HG02973 (cell line): ENCODE measurements around the gene CYP46A1.
"Not testable (repeated sequence)": the region's sequence is repeated elsewhere in the genome, so short reads cannot be mapped to it uniquely, and the experiment has no call there.

Experiments used
- ATAC-seq: cut with Tn5 transposase; IDR thresholded peaks from one replicate; pipeline ENCODE4 v1.9.1; 2021; ENCODE audit warnings: moderate library complexity; ENCODE audit not compliant: unreplicated experiment

The CYP46A1 gene

DNA sequence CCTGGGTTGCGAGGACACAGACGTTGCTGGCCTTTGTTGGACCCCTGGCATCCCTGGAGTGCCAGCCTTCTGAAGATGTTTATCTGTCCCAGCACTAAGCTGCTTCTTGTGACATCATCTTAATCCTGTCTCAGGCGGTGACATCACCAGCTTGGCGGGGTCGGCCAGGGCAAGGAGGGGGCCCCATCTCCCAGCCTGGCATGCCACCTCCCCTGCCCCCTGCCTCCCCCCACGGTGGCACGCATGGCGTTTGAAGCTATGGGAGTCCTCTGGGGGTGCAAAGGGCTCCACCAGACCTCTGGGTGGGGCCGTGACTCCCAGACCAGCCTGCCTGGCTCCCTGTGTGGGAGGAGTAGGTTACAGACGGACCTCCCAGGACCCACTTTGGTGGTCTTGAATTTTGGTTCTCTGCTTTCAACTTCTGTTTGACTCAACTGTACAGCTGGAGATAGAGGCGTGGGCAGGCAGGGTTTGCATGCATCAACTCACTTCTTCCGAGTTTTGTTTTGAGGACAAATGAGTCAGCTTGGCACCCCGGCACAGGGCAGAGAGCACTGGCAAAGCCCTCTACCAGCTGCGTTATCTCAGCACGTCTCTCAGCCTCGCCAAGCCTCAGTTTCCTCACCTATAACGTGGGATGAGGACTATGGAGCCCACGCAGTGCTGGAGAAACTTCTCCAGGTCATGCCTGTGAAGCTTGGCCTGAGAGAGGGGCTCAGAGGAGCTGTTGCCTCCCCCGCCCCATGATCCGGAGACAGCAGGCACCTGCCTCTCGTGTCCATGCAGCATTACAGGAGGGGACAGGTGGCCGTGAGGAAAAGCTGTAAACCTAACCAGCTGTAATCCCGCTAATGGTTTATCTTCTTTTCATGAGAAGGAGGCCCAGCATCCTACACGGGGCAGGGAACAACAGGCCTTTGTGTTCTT is 70.3 kb downstream of the CYP46A1 start:
- ATAC-seq, result no peak

- ATAC-seq, result no peak
Observed at GRCh38 chr14:99755068-99755405, 70.9 kb downstream of the CYP46A1 start.

- no peak for ATAC-seq
Observed at GRCh38 chr14:99755629-99756603, 71.8 kb downstream of the CYP46A1 start.

GRCh38 chr14:99756796-99757195 is 72.7 kb downstream of the CYP46A1 start:
- no peak for ATAC-seq

GRCh38 chr14:99757331-99758070 is 73.4 kb downstream of the CYP46A1 start:
- no peak for ATAC-seq

DNA sequence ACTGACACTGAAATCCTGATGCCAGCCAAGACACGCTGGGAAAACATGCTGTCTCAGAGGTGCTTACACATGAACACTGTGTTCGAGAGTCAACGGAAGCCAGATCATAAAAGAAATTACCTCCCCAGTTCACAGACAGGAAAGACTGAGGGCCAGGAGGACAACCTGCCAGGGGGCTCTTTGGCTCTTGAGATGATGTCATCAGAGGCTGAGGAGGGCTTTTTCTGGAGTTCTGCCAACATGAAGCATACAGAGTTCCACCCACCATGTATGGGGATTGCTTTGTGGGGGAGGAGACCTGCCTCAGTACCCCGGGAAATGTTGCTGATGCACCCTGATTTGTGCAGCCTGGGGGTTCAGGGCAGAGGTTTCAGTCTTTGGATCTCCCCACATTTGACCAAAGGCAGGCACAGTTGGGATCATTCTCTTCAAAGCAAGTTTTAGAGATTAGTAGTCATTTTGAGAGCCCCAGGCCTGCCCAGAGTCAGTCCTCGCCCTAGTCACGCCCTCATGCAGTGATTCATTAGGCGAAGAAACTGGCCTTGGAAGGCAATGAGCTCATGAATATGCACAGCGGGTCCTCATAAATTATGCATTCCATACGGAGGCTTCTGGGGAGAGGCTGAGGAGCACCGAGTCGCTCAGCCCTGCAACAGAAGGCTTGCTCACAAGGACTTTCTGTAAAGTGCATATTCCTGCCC is 74.2 kb downstream of the CYP46A1 start:
- no peak for ATAC-seq

- no peak for ATAC-seq
Observed at GRCh38 chr14:99758872-99759545, 74.9 kb downstream of the CYP46A1 start.

DNA sequence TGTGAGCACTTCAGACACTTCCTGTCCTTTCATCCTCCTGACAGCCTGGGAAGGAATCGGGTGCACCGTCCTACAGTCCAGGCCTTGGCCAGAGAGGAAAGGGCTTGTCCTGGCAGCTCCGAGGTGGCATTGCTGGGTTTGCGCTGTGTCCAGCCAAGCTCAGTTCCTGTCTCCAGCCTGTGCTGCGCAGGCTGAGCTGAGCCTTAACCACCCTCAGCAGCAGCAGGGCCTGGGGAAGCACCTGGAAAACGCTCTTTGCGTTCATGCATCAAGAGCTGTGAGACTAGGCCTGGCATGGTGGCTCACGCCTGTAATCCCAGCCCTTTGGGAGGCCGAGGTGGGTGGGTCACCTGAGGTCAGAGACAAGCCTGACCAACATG is 75.4 kb downstream of the CYP46A1 start:
- ATAC-seq, result no peak

- ATAC-seq, result no peak
Observed at GRCh38 chr14:99760817-99761216, 76.7 kb downstream of the CYP46A1 start.

- not testable (repeated sequence) for ATAC-seq
Observed at GRCh38 chr14:99762911-99763310, 78.8 kb downstream of the CYP46A1 start.

- ATAC-seq, result no peak
Observed at GRCh38 chr14:99763527-99764221, 79.6 kb downstream of the CYP46A1 start.

DNA sequence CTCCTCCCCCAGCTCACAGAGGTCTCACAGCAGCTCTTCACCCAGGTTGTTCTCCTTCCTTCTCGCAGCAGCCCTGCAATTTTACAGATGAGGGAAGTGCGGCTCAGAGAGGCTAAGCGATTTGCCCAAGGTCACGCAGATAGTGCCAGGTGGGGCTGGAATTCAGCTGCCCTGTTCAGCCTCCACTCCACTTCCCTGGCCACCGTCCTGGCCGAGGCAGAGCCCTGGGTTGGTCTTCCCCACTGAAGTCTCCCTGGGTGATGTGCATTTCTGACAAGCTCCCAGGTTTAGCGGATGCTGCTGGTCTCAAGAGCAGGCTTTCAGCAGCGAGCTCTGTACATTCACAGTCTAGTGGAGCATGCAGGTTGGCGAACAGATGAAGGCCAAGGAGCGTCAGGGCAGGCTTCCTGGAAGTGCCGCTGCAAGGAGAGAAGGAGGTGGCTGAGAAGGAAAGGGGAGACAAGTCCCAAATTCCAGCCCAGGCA is 80.2 kb downstream of the CYP46A1 start:
- no peak for ATAC-seq

DNA sequence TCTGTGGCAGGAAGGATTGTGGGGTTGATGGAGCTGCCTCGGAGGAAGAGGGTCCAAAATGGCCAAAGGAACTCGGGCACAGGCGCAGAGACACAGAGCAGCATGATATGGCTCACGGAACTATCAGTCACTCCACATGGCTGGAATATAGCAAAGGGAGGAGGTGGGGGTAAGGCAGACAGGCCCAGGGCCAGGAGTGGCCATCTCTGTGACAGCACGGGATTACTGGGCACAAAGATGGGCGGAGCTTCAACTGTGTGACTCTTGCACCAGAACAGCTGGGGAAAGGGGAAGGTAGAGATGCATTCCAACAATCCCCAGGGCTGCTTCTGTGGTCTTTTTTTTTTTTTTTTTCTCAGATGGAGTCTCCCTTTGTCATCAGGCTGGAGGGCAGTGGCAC is 84.3 kb downstream of the CYP46A1 start:
- ATAC-seq, result no peak

GRCh38 chr14:99769123-99769522 is 85.0 kb downstream of the CYP46A1 start:
- no peak for ATAC-seq

- no peak for ATAC-seq
Observed at GRCh38 chr14:99769799-99770198, 85.7 kb downstream of the CYP46A1 start.

- ATAC-seq, result no peak
Observed at GRCh38 chr14:99772371-99773283, 88.5 kb downstream of the CYP46A1 start.

DNA sequence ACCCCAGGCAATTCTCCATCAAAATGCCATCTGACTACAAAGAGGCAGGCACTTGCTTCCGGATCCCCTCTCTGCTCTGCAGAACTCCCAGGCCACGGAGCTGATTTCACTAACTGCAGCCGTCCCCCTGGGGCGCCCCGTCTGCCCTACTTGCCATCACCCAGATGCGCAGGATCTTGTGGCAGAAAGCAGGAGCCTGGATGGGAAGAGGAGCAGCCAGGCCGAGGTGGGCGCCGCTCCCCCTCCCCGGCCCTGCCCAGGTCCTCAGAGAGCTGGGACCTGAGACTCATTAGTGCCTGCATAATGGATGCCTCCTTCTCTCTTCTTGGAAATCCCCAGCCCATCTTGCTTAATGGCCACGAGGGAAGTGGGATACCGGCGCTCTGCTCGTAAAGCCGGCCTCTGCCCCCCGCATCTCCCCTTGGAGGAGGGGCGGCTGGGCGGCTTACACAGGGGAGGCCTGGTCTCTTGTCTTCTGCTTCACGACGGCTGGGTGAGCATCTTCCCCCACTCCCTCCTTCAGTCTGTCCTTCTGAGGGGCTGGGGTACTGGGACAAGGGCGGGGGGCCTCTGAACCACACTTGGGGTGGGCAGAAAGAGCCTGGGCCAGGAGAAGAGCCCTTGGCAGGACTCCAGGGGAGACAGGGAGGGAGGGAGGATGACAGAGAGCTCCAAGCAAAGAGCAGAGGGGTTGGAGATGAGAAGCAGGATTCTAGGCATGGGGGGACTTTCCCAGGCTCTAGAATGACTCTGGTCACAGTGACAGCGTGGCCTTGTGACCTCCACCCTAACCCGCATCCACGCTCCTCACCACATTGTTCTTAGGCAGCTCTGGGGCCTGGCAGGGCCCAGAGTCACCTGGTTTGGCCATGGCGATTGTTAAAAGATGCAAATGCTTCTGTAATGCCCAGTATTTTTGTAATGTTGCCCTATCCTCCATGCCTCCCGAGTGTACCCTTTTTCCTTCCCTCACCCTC is 89.7 kb downstream of the CYP46A1 start:
- no peak for ATAC-seq
